ENCODE data around the gene RCAN2.

DNA sequence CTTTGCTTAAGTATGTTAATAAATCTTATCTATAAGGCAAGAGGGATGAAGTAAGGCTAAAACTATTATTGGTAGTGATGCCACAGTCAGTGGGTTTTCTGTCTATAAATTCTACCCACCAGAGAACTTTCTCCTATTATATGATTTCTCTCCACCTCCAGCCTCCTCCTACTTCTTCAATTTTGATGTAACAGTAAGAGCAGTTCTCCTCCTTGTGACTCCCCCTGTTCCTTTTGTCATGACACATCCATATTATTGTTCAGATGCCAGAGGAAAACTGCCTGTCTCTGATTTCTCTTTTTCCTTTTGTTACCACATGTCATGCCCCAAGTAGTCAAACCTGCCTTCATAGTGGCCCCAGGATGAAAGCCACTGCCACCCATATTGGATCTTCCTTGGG lies 9.1 kb upstream of the RCAN2 start:
- TF ChIP-seq, protein P1, sequence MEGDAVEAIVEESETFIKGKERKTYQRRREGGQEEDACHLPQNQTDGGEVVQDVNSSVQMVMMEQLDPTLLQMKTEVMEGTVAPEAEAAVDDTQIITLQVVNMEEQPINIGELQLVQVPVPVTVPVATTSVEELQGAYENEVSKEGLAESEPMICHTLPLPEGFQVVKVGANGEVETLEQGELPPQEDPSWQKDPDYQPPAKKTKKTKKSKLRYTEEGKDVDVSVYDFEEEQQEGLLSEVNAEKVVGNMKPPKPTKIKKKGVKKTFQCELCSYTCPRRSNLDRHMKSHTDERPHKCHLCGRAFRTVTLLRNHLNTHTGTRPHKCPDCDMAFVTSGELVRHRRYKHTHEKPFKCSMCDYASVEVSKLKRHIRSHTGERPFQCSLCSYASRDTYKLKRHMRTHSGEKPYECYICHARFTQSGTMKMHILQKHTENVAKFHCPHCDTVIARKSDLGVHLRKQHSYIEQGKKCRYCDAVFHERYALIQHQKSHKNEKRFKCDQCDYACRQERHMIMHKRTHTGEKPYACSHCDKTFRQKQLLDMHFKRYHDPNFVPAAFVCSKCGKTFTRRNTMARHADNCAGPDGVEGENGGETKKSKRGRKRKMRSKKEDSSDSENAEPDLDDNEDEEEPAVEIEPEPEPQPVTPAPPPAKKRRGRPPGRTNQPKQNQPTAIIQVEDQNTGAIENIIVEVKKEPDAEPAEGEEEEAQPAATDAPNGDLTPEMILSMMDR (IDR thresholded peaks at IDR 0.05) = no peak
- TF ChIP-seq POLR2A (IDR thresholded peaks at IDR 0.05) = no peak

Measured in heart left ventricle (tissue), 13 donors.